RPMI8226 (cell line): Measurements from ENCODE around the gene HBA1.
A peak's percentile ranks its signal among the peaks of the same experiment; 100 is the strongest.
"Not testable (repeated sequence)": the region's sequence is repeated elsewhere in the genome, so short reads cannot be mapped to it uniquely, and the experiment has no call there.

Source experiments
- DNase-seq: peaks from one replicate; pipeline ENCODE4 v3.0.0-alpha.2; 2015

HBA1 gene

GRCh38 chr16:176006-176405 is 474 bp upstream of the HBA1 start:
- DNase-seq = not testable (repeated sequence)

GRCh38 chr16:177394-177822 is 928 bp downstream of the HBA1 start:
- DNase-seq = no peak

- DNase-seq = no peak
Observed at GRCh38 chr16:177981-178667, 1.6 kb downstream of the HBA1 start.

- DNase-seq = no peak
Observed at GRCh38 chr16:178668-179015, 2.2 kb downstream of the HBA1 start.

- no peak for DNase-seq
Observed at GRCh38 chr16:179211-180092, 3.0 kb downstream of the HBA1 start.

- DNase-seq = no peak
Observed at GRCh38 chr16:180101-180675, 3.7 kb downstream of the HBA1 start, which contains the start of gene HBQ1. TSS of gene HBQ1 (plus strand) at chr16:180459. CDS start at chr16:180487, 28 bp downstream.

- DNase-seq = peak; percentile 96
Observed at GRCh38 chr16:180681-181564, 4.4 kb downstream of the HBA1 start.

- no peak for DNase-seq
Observed at GRCh38 chr16:181565-182021, 5.1 kb downstream of the HBA1 start.

GRCh38 chr16:183005-183404 is 6.5 kb downstream of the HBA1 start:
- DNase-seq = no peak

GRCh38 chr16:185213-185612 is 8.7 kb downstream of the HBA1 start:
- no peak for DNase-seq

- DNase-seq = no peak
Observed at GRCh38 chr16:185691-186090, 9.2 kb downstream of the HBA1 start.

GRCh38 chr16:187330-187729 is 10.8 kb downstream of the HBA1 start:
- no peak for DNase-seq

- peak; percentile 40 for DNase-seq
Observed at GRCh38 chr16:188674-189073, 12.2 kb downstream of the HBA1 start.

- no peak for DNase-seq
Observed at GRCh38 chr16:189604-190186, 13.2 kb downstream of the HBA1 start.

GRCh38 chr16:191831-192230 is 15.4 kb downstream of the HBA1 start:
- DNase-seq = no peak

GRCh38 chr16:192686-193085 is 16.2 kb downstream of the HBA1 start:
- no peak for DNase-seq

GRCh38 chr16:193441-193840 is 17.0 kb downstream of the HBA1 start:
- DNase-seq = no peak

GRCh38 chr16:194516-194915 is 18.0 kb downstream of the HBA1 start:
- DNase-seq = no peak

- DNase-seq = no peak
Observed at GRCh38 chr16:200388-200787, 23.9 kb downstream of the HBA1 start.

GRCh38 chr16:203246-203645 is 26.8 kb downstream of the HBA1 start:
- DNase-seq = no peak

- not testable (repeated sequence) for DNase-seq
Observed at GRCh38 chr16:204046-204445, 27.6 kb downstream of the HBA1 start.

GRCh38 chr16:209359-209758 is 32.9 kb downstream of the HBA1 start:
- not testable (repeated sequence) for DNase-seq
